C4-2B (cell line): ENCODE results near the gene PLPP6.

Experiments used
- CTCF ChIP-seq: fragments of 450-650 bp; conservative IDR thresholded peaks from 2 replicates; pipeline ENCODE4 v1.5.1; 2017; ENCODE audit warnings: mild to moderate bottlenecking
- ZFX ChIP-seq: fragments of 450-650 bp; IDR thresholded peaks from 2 replicates; pipeline ENCODE4 v1.6.1; 2017

- no peak for TF ChIP-seq CTCF
- TF ChIP-seq ZFX: no peak
Measured at GRCh38 chr9:4686584-4686983, 24.5 kb downstream of the PLPP6 start.
